Liver (tissue), 9 donors: ENCODE results near the gene CFAP45. TPM values are rescaled to one million over a fixed set of nuclear protein-coding genes. Genes with fewer than 3 reads are reported as not detected.

Source experiments
- DNase-seq: peaks from one replicate; pipeline ENCODE4 v3.0.0-alpha.2; 2017; ENCODE audit warnings: low spot score
- H3K27ac ChIP-seq, 2 donors: one replicate each; pipeline ENCODE4 v1.7.0; 2013; ENCODE audit warnings: inconsistent platforms in 2 of 2, low read length in 2 of 2, control low read depth in 1 of 2, low read depth in 1 of 2, mild to moderate bottlenecking in 1 of 2
- H3K27me3 ChIP-seq, 4 donors: one replicate each; pipeline versions ENCODE4 v1.6.1 to v1.7.0; 2013; ENCODE audit warnings: low read length in 3 of 4, inconsistent platforms in 1 of 4, mild to moderate bottlenecking in 1 of 4, moderate library complexity in 1 of 4; ENCODE audit not compliant: control insufficient read depth in 4 of 4, insufficient read depth in 4 of 4
- H3K36me3 ChIP-seq, 4 donors: one replicate each; pipeline versions ENCODE4 v1.6.1 to v1.7.0; 2013; ENCODE audit warnings: low read length in 3 of 4, mild to moderate bottlenecking in 3 of 4, low read depth in 1 of 4, moderate library complexity in 1 of 4; ENCODE audit not compliant: control insufficient read depth in 4 of 4, insufficient read depth in 3 of 4
- H3K4me1 ChIP-seq, 4 donors: one replicate each; pipeline versions ENCODE4 v1.6.1 to v1.7.0; 2013; ENCODE audit warnings: low read length in 3 of 4, mild to moderate bottlenecking in 3 of 4, moderate library complexity in 1 of 4; ENCODE audit not compliant: control insufficient read depth in 4 of 4, insufficient read depth in 4 of 4
- H3K4me3 ChIP-seq, 3 donors: one replicate each; pipeline versions ENCODE4 v1.6.1 to v1.7.0; 2013; ENCODE audit warnings: low read length in 3 of 3, control low read depth in 1 of 3, low read depth in 1 of 3, mild to moderate bottlenecking in 1 of 3
- H3K9ac ChIP-seq, 2 donors: one replicate each; pipeline ENCODE4 v1.7.0; 2013; ENCODE audit warnings: low read length in 2 of 2, mild to moderate bottlenecking in 2 of 2, moderate library complexity in 2 of 2, control low read depth in 1 of 2, low read depth in 1 of 2
- H3K9me3 ChIP-seq, 4 donors: one replicate each; pipeline versions ENCODE4 v1.6.1 to v1.7.0; 2013; ENCODE audit warnings: low read length in 3 of 4; ENCODE audit not compliant: control insufficient read depth in 4 of 4
- EGR1 ChIP-seq, 2 donors: IDR thresholded peaks; 2 replicates each; pipeline ENCODE4 v1.6.1; 2016 to 2018; ENCODE audit warnings: antibody characterized with exemption in 2 of 2, low read depth in 2 of 2
- FOXA1 ChIP-seq: IDR thresholded peaks from 2 replicates; pipeline ENCODE4 v1.6.1; 2016; ENCODE audit warnings: antibody characterized with exemption
- FOXA2 ChIP-seq: IDR thresholded peaks from 2 replicates; pipeline ENCODE4 v1.6.1; 2016; ENCODE audit warnings: antibody characterized with exemption
- GABPA ChIP-seq, 2 donors: IDR thresholded peaks in 1 of 2; conservative IDR thresholded peaks in 1 of 2; 2 replicates each; pipeline ENCODE4 v1.6.1; 2016; ENCODE audit warnings: antibody characterized with exemption in 2 of 2, mild to moderate bottlenecking in 1 of 2, moderate library complexity in 1 of 2
- HNF4A ChIP-seq, 2 donors: conservative IDR thresholded peaks; 2 replicates each; pipeline ENCODE4 v1.6.1; 2016; ENCODE audit warnings: antibody characterized with exemption in 2 of 2, mild to moderate bottlenecking in 2 of 2
- HNF4G ChIP-seq: IDR thresholded peaks from 2 replicates; pipeline ENCODE4 v1.6.1; 2016; ENCODE audit warnings: antibody characterized with exemption
- JUND ChIP-seq, 2 donors: IDR thresholded peaks; 2 replicates each; pipeline ENCODE4 v1.6.1; 2016; ENCODE audit warnings: antibody characterized with exemption in 2 of 2
- NR2F2 ChIP-seq: IDR thresholded peaks from 2 replicates; pipeline ENCODE4 v1.6.1; 2016; ENCODE audit warnings: antibody characterized with exemption
- RAD21 ChIP-seq, 2 donors: IDR thresholded peaks; 2 replicates each; pipeline ENCODE4 v1.6.1; 2016; ENCODE audit warnings: antibody characterized with exemption in 2 of 2, mild to moderate bottlenecking in 2 of 2
- RXRA ChIP-seq, 2 donors: IDR thresholded peaks; 2 replicates each; pipeline ENCODE4 v1.6.1; 2017 to 2018; ENCODE audit warnings: antibody characterized with exemption in 2 of 2, mild to moderate bottlenecking in 1 of 2
- SP1 ChIP-seq: IDR thresholded peaks from 2 replicates; pipeline ENCODE4 v1.6.1; 2018; ENCODE audit warnings: antibody characterized with exemption, mild to moderate bottlenecking
- TAF1 ChIP-seq: conservative IDR thresholded peaks from 2 replicates; pipeline ENCODE4 v1.6.1; 2016; ENCODE audit warnings: antibody characterized with exemption, mild to moderate bottlenecking
- YY1 ChIP-seq: IDR thresholded peaks from 2 replicates; pipeline ENCODE4 v1.6.1; 2016; ENCODE audit warnings: antibody characterized with exemption, mild to moderate bottlenecking
- WGBS: extraction: QIAGEN DNeasy Blood & Tissue Kit; methylation state at CpG from one replicate; pipeline ENCODE4 v1.1.7; 2013; 5-methylcytosine and 5-hydroxymethylcytosine counted together
- polyA plus RNA-seq, 2 donors: library from polyadenylated mRNA; stranded (reverse) in 1 of 2; unstranded in 1 of 2; fragments of 200-250 nt in 1 of 2; fragments of >200 nt in 1 of 2; fragmentation: Nextera tagmentation in 1 of 2; extraction: Ambion mirVana in 1 of 2; gene quantifications; one replicate each; pipeline versions ENCODE4 v1.2.1 to v1.2.3, GENCODE V29; 2013 to 2015
- total RNA-seq, 2 donors: library from RNA; depleted of rRNA; stranded (reverse); fragments of >200 nt; gene quantifications; one replicate each; pipeline ENCODE4 v1.2.3, GENCODE V29; 2014
- TF ChIP-seq, protein P1 (sequence below): IDR thresholded peaks from 2 replicates; pipeline ENCODE4 v1.6.1; 2016; ENCODE audit warnings: antibody characterized with exemption
- TF ChIP-seq, protein P2 (sequence below): IDR thresholded peaks from 2 replicates; pipeline ENCODE4 v1.6.1; 2016; ENCODE audit warnings: antibody characterized with exemption
- TF ChIP-seq, protein P3 (sequence below): IDR thresholded peaks from 2 replicates; pipeline ENCODE4 v1.6.1; 2016; ENCODE audit warnings: antibody characterized with exemption
- TF ChIP-seq, protein P4 (sequence below): fragments of 150-350 bp; IDR thresholded peaks from 2 replicates; pipeline ENCODE4 v1.5.1; 2017; ENCODE audit warnings: improper control_type of control experiment, low read depth, low read length; ENCODE audit not compliant: missing input control
- TF ChIP-seq, protein P5 (sequence below): IDR thresholded peaks from 2 replicates; pipeline ENCODE4 v1.6.1; 2016; ENCODE audit warnings: antibody characterized with exemption, mild to moderate bottlenecking
- donor health status: healthy.
- donor health status: healthy.
- donor health status: healthy.
- donor health status: healthy.
- donor health status: healthy.

Gene CFAP45
- total and polyA plus RNA-seq, 4 donors, result 0.03 to 0.24 TPM; not detected in 2

DNA sequence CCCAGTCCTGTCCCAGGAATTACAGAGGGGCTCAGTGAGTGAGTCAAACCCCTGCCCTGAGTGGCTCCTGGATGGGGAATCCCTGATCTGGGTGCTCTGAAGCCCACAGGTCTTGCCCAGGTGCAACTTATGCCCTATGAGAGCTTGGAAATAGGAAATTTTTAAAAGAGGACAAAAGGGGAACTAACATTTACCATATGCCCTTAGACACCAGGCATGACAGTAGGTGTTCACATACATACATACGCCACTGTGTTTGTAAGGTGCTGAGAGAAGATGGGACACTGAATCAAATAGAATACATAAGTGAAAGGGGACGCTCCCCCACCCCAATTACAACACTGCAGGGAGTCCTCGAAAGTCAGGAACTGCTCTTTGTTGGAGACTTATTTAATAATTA lies 1.4 kb downstream of the CFAP45 start:
- H3K4me3 ChIP-seq, result no peak overlapping the region
- no peak for DNase-seq
- no peaks in the 10 kb centered on the region for H3K27me3 ChIP-seq
- no peaks in the 10 kb centered on the region for H3K9me3 ChIP-seq
- no peak overlapping the region for H3K9ac ChIP-seq
- H3K36me3 ChIP-seq, result no peaks in the 10 kb centered on the region
- TF ChIP-seq YY1 (no peak), TAF1 (no peak), NR2F2 (no peak), HNF4A (conservative IDR thresholded peaks at IDR 0.05) (no peak), RAD21 (IDR thresholded peaks at IDR 0.05) (no peak), JUND (IDR thresholded peaks at IDR 0.05) (no peak), SP1 (no peak), FOXA1 (no peak), RXRA (IDR thresholded peaks at IDR 0.05) (no peak), FOXA2 (no peak), EGR1 (IDR thresholded peaks at IDR 0.05; ENCODE audit: low read depth in 2 of 2) (no peak), HNF4G (no peak), GABPA (IDR thresholded peaks at IDR 0.05 in 1 of 2, conservative IDR thresholded peaks at IDR 0.05 in 1 of 2) (no peak)
- TF ChIP-seq, protein P1, sequence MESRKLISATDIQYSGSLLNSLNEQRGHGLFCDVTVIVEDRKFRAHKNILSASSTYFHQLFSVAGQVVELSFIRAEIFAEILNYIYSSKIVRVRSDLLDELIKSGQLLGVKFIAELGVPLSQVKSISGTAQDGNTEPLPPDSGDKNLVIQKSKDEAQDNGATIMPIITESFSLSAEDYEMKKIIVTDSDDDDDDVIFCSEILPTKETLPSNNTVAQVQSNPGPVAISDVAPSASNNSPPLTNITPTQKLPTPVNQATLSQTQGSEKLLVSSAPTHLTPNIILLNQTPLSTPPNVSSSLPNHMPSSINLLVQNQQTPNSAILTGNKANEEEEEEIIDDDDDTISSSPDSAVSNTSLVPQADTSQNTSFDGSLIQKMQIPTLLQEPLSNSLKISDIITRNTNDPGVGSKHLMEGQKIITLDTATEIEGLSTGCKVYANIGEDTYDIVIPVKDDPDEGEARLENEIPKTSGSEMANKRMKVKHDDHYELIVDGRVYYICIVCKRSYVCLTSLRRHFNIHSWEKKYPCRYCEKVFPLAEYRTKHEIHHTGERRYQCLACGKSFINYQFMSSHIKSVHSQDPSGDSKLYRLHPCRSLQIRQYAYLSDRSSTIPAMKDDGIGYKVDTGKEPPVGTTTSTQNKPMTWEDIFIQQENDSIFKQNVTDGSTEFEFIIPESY, result no peak
- TF ChIP-seq, protein P2, sequence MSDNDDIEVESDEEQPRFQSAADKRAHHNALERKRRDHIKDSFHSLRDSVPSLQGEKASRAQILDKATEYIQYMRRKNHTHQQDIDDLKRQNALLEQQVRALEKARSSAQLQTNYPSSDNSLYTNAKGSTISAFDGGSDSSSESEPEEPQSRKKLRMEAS, result no peak
- TF ChIP-seq, protein P3, sequence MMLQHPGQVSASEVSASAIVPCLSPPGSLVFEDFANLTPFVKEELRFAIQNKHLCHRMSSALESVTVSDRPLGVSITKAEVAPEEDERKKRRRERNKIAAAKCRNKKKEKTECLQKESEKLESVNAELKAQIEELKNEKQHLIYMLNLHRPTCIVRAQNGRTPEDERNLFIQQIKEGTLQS, result no peak
- TF ChIP-seq, protein P4, sequence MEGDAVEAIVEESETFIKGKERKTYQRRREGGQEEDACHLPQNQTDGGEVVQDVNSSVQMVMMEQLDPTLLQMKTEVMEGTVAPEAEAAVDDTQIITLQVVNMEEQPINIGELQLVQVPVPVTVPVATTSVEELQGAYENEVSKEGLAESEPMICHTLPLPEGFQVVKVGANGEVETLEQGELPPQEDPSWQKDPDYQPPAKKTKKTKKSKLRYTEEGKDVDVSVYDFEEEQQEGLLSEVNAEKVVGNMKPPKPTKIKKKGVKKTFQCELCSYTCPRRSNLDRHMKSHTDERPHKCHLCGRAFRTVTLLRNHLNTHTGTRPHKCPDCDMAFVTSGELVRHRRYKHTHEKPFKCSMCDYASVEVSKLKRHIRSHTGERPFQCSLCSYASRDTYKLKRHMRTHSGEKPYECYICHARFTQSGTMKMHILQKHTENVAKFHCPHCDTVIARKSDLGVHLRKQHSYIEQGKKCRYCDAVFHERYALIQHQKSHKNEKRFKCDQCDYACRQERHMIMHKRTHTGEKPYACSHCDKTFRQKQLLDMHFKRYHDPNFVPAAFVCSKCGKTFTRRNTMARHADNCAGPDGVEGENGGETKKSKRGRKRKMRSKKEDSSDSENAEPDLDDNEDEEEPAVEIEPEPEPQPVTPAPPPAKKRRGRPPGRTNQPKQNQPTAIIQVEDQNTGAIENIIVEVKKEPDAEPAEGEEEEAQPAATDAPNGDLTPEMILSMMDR, result no peak
- TF ChIP-seq, protein P5, sequence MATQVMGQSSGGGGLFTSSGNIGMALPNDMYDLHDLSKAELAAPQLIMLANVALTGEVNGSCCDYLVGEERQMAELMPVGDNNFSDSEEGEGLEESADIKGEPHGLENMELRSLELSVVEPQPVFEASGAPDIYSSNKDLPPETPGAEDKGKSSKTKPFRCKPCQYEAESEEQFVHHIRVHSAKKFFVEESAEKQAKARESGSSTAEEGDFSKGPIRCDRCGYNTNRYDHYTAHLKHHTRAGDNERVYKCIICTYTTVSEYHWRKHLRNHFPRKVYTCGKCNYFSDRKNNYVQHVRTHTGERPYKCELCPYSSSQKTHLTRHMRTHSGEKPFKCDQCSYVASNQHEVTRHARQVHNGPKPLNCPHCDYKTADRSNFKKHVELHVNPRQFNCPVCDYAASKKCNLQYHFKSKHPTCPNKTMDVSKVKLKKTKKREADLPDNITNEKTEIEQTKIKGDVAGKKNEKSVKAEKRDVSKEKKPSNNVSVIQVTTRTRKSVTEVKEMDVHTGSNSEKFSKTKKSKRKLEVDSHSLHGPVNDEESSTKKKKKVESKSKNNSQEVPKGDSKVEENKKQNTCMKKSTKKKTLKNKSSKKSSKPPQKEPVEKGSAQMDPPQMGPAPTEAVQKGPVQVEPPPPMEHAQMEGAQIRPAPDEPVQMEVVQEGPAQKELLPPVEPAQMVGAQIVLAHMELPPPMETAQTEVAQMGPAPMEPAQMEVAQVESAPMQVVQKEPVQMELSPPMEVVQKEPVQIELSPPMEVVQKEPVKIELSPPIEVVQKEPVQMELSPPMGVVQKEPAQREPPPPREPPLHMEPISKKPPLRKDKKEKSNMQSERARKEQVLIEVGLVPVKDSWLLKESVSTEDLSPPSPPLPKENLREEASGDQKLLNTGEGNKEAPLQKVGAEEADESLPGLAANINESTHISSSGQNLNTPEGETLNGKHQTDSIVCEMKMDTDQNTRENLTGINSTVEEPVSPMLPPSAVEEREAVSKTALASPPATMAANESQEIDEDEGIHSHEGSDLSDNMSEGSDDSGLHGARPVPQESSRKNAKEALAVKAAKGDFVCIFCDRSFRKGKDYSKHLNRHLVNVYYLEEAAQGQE, result no peak
- H3K27ac ChIP-seq, result no peak overlapping the region
- 88% methylated on average over 3 of the region's 3 CpGs for WGBS
- peaks cover 0 to 7% (median 3%) of the 10 kb centered on the region in 4 donors for H3K4me1 ChIP-seq
